Activated naive CD8-positive, alpha-beta T cell treated with anti-CD3 and anti-CD28 coated beads, Interleukin-2, amount 50 U/mL, for 24 hours (primary cell): ENCODE results near the gene EXOC8.

ENCODE experiments used
- ATAC-seq: fragments of 150-1000 bp; cut with Tn5 transposase; one replicate; pipeline ENCODE4 v1.10.0; 2021
- DNase-seq: peaks from one replicate; pipeline ENCODE4 v3.0.0; 2021
- H3K27ac Mint-ChIP-seq: one replicate; pipeline ENCODE4 v1.8.0; 2021; ENCODE audit warnings: mild to moderate bottlenecking, mixed read lengths
- H3K27me3 Mint-ChIP-seq: one replicate; pipeline ENCODE4 v1.8.0; 2021; ENCODE audit warnings: mixed read lengths
- H3K36me3 Mint-ChIP-seq: one replicate; pipeline ENCODE4 v1.8.0; 2021; ENCODE audit warnings: low read depth, mixed read lengths
- H3K4me1 Mint-ChIP-seq: one replicate; pipeline ENCODE4 v1.8.0; 2021; ENCODE audit warnings: mixed read lengths
- H3K4me3 Mint-ChIP-seq: one replicate; pipeline ENCODE4 v1.8.0; 2021; ENCODE audit warnings: mild to moderate bottlenecking, moderate library complexity, mixed read lengths
- H3K9me3 Mint-ChIP-seq: one replicate; pipeline ENCODE4 v1.8.0; 2021; ENCODE audit warnings: mixed read lengths

The EXOC8 gene

DNA sequence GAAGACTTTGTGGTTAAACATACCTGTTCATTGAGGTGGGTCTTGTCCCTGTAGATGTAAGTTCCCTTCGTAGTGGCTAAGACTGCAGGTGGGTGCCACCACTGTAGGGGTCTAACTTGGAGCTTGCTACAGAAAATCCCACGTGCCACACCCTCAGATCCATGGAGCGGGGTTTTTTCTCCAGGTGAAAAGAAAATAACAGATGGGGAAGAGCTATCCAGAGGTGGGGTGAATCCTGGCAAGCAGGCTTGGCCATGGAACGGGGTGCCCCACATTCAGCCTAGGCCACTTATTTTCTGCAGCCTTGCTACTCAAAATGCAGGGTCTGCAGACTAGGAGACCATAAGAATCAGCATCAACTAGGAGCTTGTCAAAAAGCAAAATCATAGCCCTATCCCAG is 24.0 kb downstream of the EXOC8 start:
- Mint-ChIP-seq H3K27ac (no peak overlapping the region), H3K9me3 (no peaks in the 10 kb centered on the region), H3K4me1 (no peaks in the 10 kb centered on the region), H3K4me3 (no peak overlapping the region), H3K36me3 (no peaks in the 10 kb centered on the region), H3K27me3 (no peaks in the 10 kb centered on the region)
- ATAC-seq (no peak), DNase-seq (no peak)

DNA sequence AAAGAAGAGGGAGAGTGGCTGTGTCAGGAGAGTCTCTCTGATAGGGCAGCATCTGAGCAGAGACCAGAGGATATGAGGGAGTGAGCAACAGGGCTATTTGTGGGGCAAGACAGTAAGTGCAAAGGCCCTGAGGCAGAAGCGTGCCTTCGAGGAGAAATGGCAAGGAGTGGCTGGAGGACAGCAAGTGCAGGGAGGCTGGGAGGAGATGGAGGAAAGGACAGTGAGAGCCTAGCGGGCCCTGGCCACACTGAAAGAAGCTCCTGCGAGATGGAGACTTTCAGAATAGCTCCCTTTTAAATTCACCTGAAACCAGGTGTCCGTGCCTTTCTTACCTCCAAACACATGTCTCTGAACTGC is 25.2 kb downstream of the EXOC8 start:
- Mint-ChIP-seq H3K9me3 (no peaks in the 10 kb centered on the region), H3K4me1 (no peaks in the 10 kb centered on the region), H3K4me3 (no peak overlapping the region), H3K27ac (no peak overlapping the region), H3K27me3 (no peaks in the 10 kb centered on the region), H3K36me3 (no peaks in the 10 kb centered on the region)
- DNase-seq = no peak
- no peak for ATAC-seq

DNA sequence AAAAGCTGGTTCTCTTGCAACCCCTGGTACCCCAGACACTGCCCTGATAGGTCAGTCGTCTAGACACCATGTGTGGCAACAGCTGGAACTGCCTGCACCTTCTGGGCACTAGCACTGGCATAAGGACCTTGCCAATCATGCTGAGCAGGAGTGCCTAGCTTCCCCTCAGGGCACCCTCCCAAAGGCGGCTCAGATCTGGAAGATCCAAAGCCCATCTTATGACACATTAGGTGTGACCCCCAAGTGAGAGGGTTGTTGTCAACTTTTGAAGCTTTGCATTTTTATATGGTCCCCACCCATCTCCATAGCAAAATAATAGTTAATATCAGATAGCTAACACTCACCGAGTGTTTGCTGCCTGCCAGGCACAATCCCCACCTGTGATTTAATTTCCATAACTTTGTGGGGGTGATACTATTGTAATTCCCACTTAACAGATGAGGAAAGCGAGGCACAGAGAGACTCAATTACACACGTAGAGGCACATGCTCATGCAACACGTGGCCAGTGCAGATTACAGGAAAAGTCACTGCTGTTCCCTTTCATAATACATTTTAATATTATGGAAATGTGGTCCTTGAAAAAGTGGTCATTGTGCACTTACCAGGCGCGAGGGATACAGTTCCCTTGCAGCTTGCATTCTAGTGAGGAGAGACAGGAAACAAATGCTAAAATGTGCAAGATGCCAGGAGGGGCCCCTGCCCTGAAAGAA is 25.8 kb downstream of the EXOC8 start:
- ATAC-seq (no peak), DNase-seq (no peak)
- H3K36me3 Mint-ChIP-seq = no peaks in the 10 kb centered on the region
- no peaks in the 10 kb centered on the region for H3K4me1 Mint-ChIP-seq
- H3K4me3 Mint-ChIP-seq = no peak overlapping the region
- no peak overlapping the region for H3K27ac Mint-ChIP-seq
- H3K9me3 Mint-ChIP-seq = no peaks in the 10 kb centered on the region
- no peaks in the 10 kb centered on the region for H3K27me3 Mint-ChIP-seq

DNA sequence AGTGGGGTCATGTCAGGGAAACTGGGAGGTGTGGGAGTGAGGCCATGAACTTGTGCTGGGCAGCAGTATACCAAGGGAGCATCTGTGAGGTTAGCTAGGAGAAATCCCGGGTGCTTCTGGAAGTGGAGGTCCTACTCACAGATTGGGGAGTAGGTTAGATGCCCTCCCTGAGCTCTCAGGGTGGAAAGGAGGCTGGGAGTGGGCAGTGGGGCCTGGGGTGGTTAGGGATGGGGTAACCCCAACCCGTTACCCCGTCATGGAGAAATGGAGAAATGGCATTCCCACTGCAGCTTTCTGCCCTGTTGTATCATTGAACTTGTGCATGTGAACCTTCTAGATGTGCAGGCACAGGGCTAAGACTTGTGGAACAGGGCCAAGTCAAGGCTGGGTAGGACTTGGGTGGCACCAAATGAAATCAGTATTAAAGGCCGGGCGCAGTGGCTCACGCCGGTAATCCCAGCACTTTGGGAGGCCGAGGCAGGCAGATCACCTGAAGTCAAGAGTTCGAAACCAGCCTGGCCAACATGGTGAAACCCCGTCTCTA is 27.2 kb downstream of the EXOC8 start:
- H3K9me3 Mint-ChIP-seq = no peaks in the 10 kb centered on the region
- no peak for ATAC-seq
- no peak overlapping the region for H3K4me3 Mint-ChIP-seq
- no peaks in the 10 kb centered on the region for H3K4me1 Mint-ChIP-seq
- H3K27me3 Mint-ChIP-seq = no peaks in the 10 kb centered on the region
- H3K27ac Mint-ChIP-seq = no peak overlapping the region
- no peak for DNase-seq
- H3K36me3 Mint-ChIP-seq = no peaks in the 10 kb centered on the region

DNA sequence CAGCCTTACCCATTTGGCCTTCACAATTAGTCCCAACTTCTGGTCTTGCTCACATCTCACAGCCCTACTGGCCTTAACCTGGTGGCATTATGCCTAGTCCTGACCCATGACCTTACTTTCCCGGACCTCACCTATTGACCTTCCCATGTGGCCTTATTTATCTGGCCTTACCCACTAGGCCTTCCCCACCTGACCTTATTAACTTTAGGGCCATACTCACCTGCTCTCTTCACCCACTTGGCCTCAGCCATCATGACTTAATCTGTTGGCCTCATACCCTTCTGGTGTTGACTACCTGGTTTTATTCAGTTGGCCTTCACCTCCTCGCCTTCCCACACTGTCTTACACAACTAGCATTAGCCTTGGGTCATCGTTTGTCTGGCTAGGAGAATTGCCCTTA is 35.7 kb downstream of the EXOC8 start:
- H3K4me3 Mint-ChIP-seq = no peak overlapping the region
- DNase-seq = no peak
- ATAC-seq = no peak
- no peaks in the 10 kb centered on the region for H3K9me3 Mint-ChIP-seq
- H3K36me3 Mint-ChIP-seq = no peaks in the 10 kb centered on the region
- no peak overlapping the region for H3K27ac Mint-ChIP-seq
- no peaks in the 10 kb centered on the region for H3K4me1 Mint-ChIP-seq
- H3K27me3 Mint-ChIP-seq = no peaks in the 10 kb centered on the region

DNA sequence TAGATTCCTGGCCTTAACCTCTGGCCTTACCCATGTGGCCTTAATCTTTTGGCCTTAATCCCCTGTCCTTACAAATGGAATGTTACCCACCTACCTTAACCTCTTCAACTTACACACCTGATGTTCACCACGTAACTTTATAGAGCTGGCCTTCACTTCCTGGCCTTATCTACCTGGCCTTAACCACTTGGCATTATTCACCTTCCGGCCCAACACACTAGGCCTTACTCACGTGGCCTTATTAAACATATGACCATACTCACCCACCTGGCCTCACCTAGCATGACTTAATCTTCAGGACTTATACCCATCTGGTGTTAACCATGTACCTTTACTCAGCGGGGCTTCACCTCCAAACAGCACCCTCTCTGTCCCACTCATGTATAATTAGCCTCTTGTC is 41.7 kb downstream of the EXOC8 start:
- no peaks in the 10 kb centered on the region for H3K27me3 Mint-ChIP-seq
- no peaks in the 10 kb centered on the region for H3K4me1 Mint-ChIP-seq
- ATAC-seq (no peak), DNase-seq (no peak)
- H3K9me3 Mint-ChIP-seq = no peaks in the 10 kb centered on the region
- H3K4me3 Mint-ChIP-seq = no peak overlapping the region
- no peak overlapping the region for H3K27ac Mint-ChIP-seq
- H3K36me3 Mint-ChIP-seq = no peaks in the 10 kb centered on the region

DNA sequence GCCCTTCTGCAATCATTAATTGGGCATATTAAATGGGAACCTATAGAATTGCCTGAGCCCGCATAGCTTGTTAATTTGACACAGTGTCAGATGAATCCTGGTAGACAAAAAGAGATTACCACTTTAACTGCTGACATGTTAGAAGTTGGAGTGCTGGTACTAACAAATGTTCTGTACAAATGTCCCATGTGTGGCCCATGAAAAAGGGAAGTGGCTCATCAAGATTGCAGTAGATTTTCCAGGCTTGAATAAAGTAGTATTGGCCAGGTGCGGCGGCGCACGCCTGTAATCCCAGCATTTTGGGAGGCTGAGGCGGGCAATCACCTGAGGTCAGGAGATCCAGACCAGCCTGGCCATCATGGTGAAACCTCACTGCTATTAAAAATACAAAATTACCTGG is 51.0 kb downstream of the EXOC8 start:
- no peaks in the 10 kb centered on the region for H3K4me1 Mint-ChIP-seq
- H3K4me3 Mint-ChIP-seq = no peak overlapping the region
- no peaks in the 10 kb centered on the region for H3K27me3 Mint-ChIP-seq
- DNase-seq (no peak), ATAC-seq (no peak)
- H3K27ac Mint-ChIP-seq = no peak overlapping the region
- no peaks in the 10 kb centered on the region for H3K9me3 Mint-ChIP-seq
- no peaks in the 10 kb centered on the region for H3K36me3 Mint-ChIP-seq

DNA sequence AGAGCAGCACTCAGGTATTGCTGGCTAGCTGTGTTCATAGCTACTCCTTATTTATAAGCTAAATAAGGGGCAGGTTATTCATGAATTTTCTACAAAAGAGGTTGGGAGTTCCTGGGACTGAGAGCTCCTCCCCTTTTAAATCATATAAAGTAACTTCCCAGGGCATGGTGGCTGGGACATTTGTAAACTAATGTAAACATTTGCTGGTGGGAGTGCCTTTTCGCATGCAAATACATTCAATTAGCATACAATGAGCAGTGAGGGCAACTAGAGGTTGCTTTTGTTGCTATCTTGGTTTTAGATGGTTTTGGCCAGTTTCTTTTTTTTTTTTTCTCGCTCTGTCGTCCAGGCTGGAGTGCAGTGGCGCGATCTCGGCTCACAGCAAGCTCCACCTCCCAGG is 53.2 kb downstream of the EXOC8 start:
- H3K27me3 Mint-ChIP-seq = no peaks in the 10 kb centered on the region
- ATAC-seq (no peak), DNase-seq (no peak)
- H3K4me1 Mint-ChIP-seq = no peaks in the 10 kb centered on the region
- no peak overlapping the region for H3K27ac Mint-ChIP-seq
- H3K9me3 Mint-ChIP-seq = no peaks in the 10 kb centered on the region
- no peak overlapping the region for H3K4me3 Mint-ChIP-seq
- no peaks in the 10 kb centered on the region for H3K36me3 Mint-ChIP-seq
